Keratinocyte (primary cell): ENCODE data around the gene GBP1. TPM values are rescaled to one million over a fixed set of nuclear protein-coding genes. Genes with fewer than 3 reads are reported as not detected.
"Not testable (repeated sequence)": the region's sequence is repeated elsewhere in the genome, so short reads cannot be mapped to it uniquely, and the experiment has no call there.

Experiments
- DNase-seq: peaks from one replicate; pipeline ENCODE4 v3.0.0-alpha.2; 2011; ENCODE audit warnings: low read depth, missing footprints, low spot score
- FAIRE-seq: peaks from 2 replicates; lab custom pipeline; 2011; peaks lifted over from hg19 to GRCh38; lab: Jason Lieb, UNC
- H2AFZ ChIP-seq: 2 replicates; pipeline ENCODE4 v1.6.0; 2012; ENCODE audit warnings: low read length, control low read depth, inconsistent platforms; ENCODE audit not compliant: control insufficient read depth
- H3K27ac ChIP-seq: 2 replicates; pipeline ENCODE4 v1.5.1; 2011; ENCODE audit warnings: low read length; ENCODE audit not compliant: control insufficient read depth, insufficient read depth
- H3K27me3 ChIP-seq: 3 replicates; pipeline ENCODE4 v1.6.0; 2011; ENCODE audit warnings: low read length; ENCODE audit not compliant: control insufficient read depth, insufficient read depth; ENCODE audit errors: extremely low read depth
- H3K36me3 ChIP-seq, 2 experiments: 2 replicates in 1 of 2; 3 replicates in 1 of 2; pipeline ENCODE4 v1.5.1; 2011; ENCODE audit warnings: low read length in 2 of 2, mild to moderate bottlenecking in 1 of 2; ENCODE audit not compliant: control insufficient read depth in 2 of 2, insufficient read depth in 2 of 2; ENCODE audit errors: extremely low read depth in 1 of 2
- H3K4me1 ChIP-seq: 3 replicates; pipeline ENCODE4 v1.5.1; 2011; ENCODE audit warnings: low read length; ENCODE audit not compliant: control insufficient read depth, insufficient read depth; ENCODE audit errors: extremely low read depth
- H3K4me2 ChIP-seq: 3 replicates; pipeline ENCODE4 v1.6.0; 2011; ENCODE audit warnings: low read depth, low read length; ENCODE audit not compliant: control insufficient read depth, insufficient read depth; ENCODE audit errors: extremely low read depth
- H3K4me3 ChIP-seq, 3 experiments: fragments of 200-600 bp in 1 of 3; sonication (generic) in 1 of 3; 2 replicates in 2 of 3; 3 replicates in 1 of 3; pipeline ENCODE4 v1.5.1; 2011 to 2016; ENCODE audit warnings: low read length in 3 of 3, mild to moderate bottlenecking in 3 of 3, control low read depth in 2 of 3, inconsistent platforms in 1 of 3, low read depth in 1 of 3, mixed read lengths in 1 of 3, mixed run types in 1 of 3, moderate library complexity in 1 of 3; ENCODE audit not compliant: control insufficient read depth in 2 of 3, insufficient read depth in 2 of 3; ENCODE audit errors: extremely low read depth in 1 of 3
- H3K79me2 ChIP-seq: 2 replicates; pipeline ENCODE4 v1.6.0; 2012; ENCODE audit warnings: low read length; ENCODE audit not compliant: control insufficient read depth, insufficient read depth
- H3K9ac ChIP-seq: 3 replicates; pipeline ENCODE4 v1.6.0; 2011; ENCODE audit warnings: low read length; ENCODE audit not compliant: control insufficient read depth, insufficient read depth; ENCODE audit errors: extremely low read depth
- H3K9me1 ChIP-seq: 3 replicates; pipeline ENCODE4 v1.6.0; 2011; ENCODE audit warnings: low read length; ENCODE audit not compliant: control insufficient read depth, insufficient read depth; ENCODE audit errors: extremely low read depth
- H3K9me3 ChIP-seq: 2 replicates; pipeline ENCODE4 v1.5.1; 2012; ENCODE audit warnings: low read depth, low read length; ENCODE audit not compliant: control insufficient read depth
- H4K20me1 ChIP-seq: 3 replicates; pipeline ENCODE4 v1.6.0; 2011; ENCODE audit warnings: low read length; ENCODE audit not compliant: control insufficient read depth, insufficient read depth; ENCODE audit errors: extremely low read depth
- EZH2 ChIP-seq: IDR thresholded peaks from one replicate; pipeline ENCODE4 v1.6.1; 2012; ENCODE audit warnings: inconsistent platforms, mild to moderate bottlenecking, low read length, moderate library complexity
- dilution Hi-C: fragments of 300-500 bp; cut with MboI; formaldehyde crosslinking; loops from one replicate; pipeline ENCODE4 v1.7.0; 2020; ENCODE audit warnings: low sequenced_read_pairs; ENCODE audit not compliant: extremely low pct_ligation_motif_present
- polyA plus RNA-seq, 5 experiments: library from polyadenylated mRNA; depleted of rRNA in 3 of 5; stranded (reverse) in 3 of 5; stranded (forward) in 1 of 5; unstranded in 1 of 5; fragments of >200 nt; gene quantifications; 1 replicate in 1 of 5; 2 replicates in 3 of 5; 3 replicates in 1 of 5; pipeline versions ENCODE4 v1.2.1 to v1.2.3, GENCODE V29; 2011 to 2012; ENCODE audit warnings: missing spikeins in 2 of 5, low read depth in 1 of 5, low replicate concordance in 1 of 5
- TF ChIP-seq, protein P1 (sequence below), 3 experiments: IDR thresholded peaks in 1 of 3; conservative IDR thresholded peaks in 1 of 3; optimal IDR thresholded peaks in 1 of 3; 2 replicates in 2 of 3; 3 replicates in 1 of 3; pipeline versions ENCODE3 to v1.5.1; 2011; ENCODE audit warnings: low read length in 3 of 3, mild to moderate bottlenecking in 3 of 3, moderate library complexity in 2 of 3, control low read depth in 1 of 3, inconsistent platforms in 1 of 3; ENCODE audit not compliant: insufficient read depth in 2 of 3; ENCODE audit errors: extremely low read depth in 1 of 3

Gene GBP1
- polyA plus RNA-seq, 1 donor (not counting 4 experiments of a cell fraction or from before 2014, with no cell fraction given) = 22.7 TPM

- DNase-seq = peak; percentile 9
- Histone ChIP-seq H3K9me1 (no peaks in the 10 kb centered on the region), H2AFZ (peak within 1 kb of the TSS; percentile 95), H3K9ac (peak within 1 kb of the TSS; percentile 81), H3K79me2 (peaks cover 21% of the 10 kb centered on the region), H3K4me1 (peaks cover 24% of the 10 kb centered on the region), H3K4me3 (peak within 1 kb of the TSS; percentile 46 to 98 (median 97)), H3K27ac (peak within 1 kb of the TSS; percentile 89), H4K20me1 (no peaks in the 10 kb centered on the region), H3K27me3 (no peaks in the 10 kb centered on the region), H3K4me2 (peak within 1 kb of the TSS; percentile 97), H3K36me3 (peaks cover 3 to 7% of the 10 kb centered on the region in 2 experiments), H3K9me3 (no peaks in the 10 kb centered on the region)
- no peak for TF ChIP-seq EZH2
- TF ChIP-seq, protein P1, sequence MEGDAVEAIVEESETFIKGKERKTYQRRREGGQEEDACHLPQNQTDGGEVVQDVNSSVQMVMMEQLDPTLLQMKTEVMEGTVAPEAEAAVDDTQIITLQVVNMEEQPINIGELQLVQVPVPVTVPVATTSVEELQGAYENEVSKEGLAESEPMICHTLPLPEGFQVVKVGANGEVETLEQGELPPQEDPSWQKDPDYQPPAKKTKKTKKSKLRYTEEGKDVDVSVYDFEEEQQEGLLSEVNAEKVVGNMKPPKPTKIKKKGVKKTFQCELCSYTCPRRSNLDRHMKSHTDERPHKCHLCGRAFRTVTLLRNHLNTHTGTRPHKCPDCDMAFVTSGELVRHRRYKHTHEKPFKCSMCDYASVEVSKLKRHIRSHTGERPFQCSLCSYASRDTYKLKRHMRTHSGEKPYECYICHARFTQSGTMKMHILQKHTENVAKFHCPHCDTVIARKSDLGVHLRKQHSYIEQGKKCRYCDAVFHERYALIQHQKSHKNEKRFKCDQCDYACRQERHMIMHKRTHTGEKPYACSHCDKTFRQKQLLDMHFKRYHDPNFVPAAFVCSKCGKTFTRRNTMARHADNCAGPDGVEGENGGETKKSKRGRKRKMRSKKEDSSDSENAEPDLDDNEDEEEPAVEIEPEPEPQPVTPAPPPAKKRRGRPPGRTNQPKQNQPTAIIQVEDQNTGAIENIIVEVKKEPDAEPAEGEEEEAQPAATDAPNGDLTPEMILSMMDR (optimal IDR thresholded peaks at IDR 0.05 in 1 of 3, IDR thresholded peaks at IDR 0.05 in 1 of 3, conservative IDR thresholded peaks at IDR 0.05 in 1 of 3; ENCODE audit: extremely low read depth in 1 of 3, insufficient read depth in 2 of 3, low read length in 3 of 3) = no peak
- peak; percentile 61 for FAIRE-seq
- dilution Hi-C loops = no loop called here
These were observed 42.6 kb downstream of the GBP1 start, which contains the start of gene GBP3 for GRCh38 chr1:89022167-89022959. TSS of gene GBP3 (minus strand) at chr1:89022866. CDS start at chr1:89020721, 2,145 bp downstream.

DNA sequence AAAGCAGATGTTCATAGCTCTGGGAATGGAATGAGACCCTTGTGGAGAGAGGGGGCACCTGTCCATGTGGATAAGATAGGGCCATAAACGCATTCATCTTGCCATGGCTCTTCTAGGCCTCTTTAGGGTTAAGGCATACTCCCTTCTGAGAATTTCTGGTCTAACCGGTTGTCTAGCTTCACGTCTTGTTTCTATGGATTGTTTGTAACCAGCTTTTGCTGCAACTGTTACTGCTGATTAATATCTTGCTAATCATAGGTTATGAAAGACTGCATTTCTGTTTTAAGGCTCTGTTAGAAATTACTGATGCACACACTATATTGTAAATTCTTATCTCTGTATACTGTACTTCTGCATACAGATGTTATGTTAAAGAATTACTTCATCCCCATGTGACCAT lies 46.7 kb downstream of the GBP1 start:
- H3K27me3 ChIP-seq, H3K27ac ChIP-seq, H3K9me3 ChIP-seq, H3K9me1 ChIP-seq, H2AFZ ChIP-seq, DNase-seq, H3K4me3 ChIP-seq, FAIRE-seq, dilution Hi-C loops, H4K20me1 ChIP-seq, H3K9ac ChIP-seq: not testable (repeated sequence)
- Histone ChIP-seq H3K4me2 (peak overlapping the region; percentile 51), H3K4me1 (peaks cover 24% of the 10 kb centered on the region), H3K36me3 (peaks cover 8 to 13% of the 10 kb centered on the region in 2 experiments), H3K79me2 (peaks cover 24% of the 10 kb centered on the region)
